Fibroblast of pulmonary artery (primary cell): ENCODE measurements around the gene ERC2.

Source experiments
- DNase-seq: peaks from one replicate; pipeline ENCODE4 v3.0.0-alpha.2; 2010; ENCODE audit warnings: low read depth
- H3K4me3 ChIP-seq: replicated peaks from 2 replicates; pipeline ENCODE4 v1.5.1; 2011; ENCODE audit warnings: low read depth, mild to moderate bottlenecking, control low read depth, low read length, moderate library complexity
- TF ChIP-seq, protein P1 (sequence below): IDR thresholded peaks from 2 replicates; pipeline ENCODE4 v1.5.1; 2011; ENCODE audit warnings: mild to moderate bottlenecking, control low read depth, low read length, inconsistent platforms; ENCODE audit errors: missing control alignments

Gene ERC2

DNA sequence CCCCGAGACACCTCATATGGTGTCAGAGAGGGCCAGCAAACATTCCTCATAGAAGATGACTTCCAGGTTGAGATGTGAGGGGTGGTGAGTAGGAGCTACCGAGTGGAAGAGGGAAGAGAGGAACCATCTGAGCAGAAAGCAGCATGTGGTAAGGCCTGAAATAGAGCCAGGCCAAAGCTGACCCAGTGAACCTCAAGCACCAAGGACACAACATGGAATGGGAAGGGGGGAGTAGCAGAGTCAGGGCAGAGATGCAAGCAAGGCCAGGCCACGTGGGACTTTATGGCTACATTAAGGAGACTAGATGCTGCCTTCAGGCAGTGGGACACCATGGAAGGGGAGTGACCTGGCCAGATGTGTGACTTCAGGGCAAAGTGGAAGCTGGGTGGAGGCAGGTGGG lies 942.8 kb downstream of the ERC2 start:
- H3K4me3 ChIP-seq = no peak overlapping the region
- DNase-seq = no peak
- TF ChIP-seq, protein P1, sequence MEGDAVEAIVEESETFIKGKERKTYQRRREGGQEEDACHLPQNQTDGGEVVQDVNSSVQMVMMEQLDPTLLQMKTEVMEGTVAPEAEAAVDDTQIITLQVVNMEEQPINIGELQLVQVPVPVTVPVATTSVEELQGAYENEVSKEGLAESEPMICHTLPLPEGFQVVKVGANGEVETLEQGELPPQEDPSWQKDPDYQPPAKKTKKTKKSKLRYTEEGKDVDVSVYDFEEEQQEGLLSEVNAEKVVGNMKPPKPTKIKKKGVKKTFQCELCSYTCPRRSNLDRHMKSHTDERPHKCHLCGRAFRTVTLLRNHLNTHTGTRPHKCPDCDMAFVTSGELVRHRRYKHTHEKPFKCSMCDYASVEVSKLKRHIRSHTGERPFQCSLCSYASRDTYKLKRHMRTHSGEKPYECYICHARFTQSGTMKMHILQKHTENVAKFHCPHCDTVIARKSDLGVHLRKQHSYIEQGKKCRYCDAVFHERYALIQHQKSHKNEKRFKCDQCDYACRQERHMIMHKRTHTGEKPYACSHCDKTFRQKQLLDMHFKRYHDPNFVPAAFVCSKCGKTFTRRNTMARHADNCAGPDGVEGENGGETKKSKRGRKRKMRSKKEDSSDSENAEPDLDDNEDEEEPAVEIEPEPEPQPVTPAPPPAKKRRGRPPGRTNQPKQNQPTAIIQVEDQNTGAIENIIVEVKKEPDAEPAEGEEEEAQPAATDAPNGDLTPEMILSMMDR = no peak

DNA sequence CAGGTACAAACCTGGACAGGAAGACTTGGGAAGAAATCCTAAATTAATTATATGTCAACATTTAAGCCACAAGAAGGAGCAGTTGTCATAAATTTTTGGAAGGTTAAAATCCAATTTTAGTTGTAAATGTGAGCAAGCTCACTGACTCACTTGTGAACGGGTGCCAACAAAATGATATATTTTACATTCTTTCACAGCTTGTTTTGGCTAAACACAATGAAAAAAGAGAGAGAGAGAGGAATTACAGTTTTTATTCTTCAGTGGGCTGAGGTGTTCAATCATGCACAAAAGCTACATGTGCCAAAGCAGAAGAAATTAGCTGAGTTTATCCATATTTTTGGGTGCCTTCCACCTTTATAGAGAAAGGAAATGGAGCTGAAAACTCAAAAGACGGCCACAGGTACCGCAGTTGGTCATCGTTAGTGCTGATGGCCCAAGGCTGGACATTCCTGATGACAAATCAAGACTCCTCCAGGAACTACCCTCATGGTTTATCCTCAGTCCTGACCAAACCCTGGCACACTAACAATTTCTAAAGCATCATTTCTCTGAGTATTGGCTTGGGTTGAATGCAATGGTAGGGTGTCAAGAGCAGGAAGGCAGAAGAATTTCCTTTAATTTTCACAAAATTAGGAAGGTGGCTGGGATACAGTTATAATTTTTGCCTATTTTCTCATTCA lies 943.6 kb downstream of the ERC2 start:
- TF ChIP-seq, protein P1 = no peak
- peak; percentile 46 for DNase-seq
- no peak overlapping the region for H3K4me3 ChIP-seq

DNA sequence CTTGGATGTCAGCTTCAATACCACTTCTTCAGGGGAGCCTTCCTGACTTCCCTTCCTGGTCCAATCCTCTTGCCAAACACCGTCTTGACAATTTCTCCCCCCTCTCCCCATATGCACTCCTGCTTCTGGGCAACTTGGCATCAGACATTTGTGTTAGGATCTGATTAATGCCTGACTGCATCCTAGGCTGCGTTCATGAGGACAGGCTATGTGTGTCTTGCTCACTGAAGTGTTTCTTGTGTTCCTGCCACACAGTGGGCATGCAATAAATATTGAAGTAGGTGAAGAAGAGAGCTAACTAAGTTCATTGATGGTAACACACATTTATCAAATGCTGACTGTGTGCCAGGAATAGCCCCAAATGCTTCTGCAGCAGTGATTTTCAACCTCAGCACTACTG lies 944.8 kb downstream of the ERC2 start:
- TF ChIP-seq, protein P1 = no peak
- H3K4me3 ChIP-seq = no peak overlapping the region
- no peak for DNase-seq

- TF ChIP-seq, protein P1 = no peak
- H3K4me3 ChIP-seq = no peak overlapping the region
- no peak for DNase-seq
Observed at GRCh38 chr3:55521738-55522421, 946.4 kb downstream of the ERC2 start.

DNA sequence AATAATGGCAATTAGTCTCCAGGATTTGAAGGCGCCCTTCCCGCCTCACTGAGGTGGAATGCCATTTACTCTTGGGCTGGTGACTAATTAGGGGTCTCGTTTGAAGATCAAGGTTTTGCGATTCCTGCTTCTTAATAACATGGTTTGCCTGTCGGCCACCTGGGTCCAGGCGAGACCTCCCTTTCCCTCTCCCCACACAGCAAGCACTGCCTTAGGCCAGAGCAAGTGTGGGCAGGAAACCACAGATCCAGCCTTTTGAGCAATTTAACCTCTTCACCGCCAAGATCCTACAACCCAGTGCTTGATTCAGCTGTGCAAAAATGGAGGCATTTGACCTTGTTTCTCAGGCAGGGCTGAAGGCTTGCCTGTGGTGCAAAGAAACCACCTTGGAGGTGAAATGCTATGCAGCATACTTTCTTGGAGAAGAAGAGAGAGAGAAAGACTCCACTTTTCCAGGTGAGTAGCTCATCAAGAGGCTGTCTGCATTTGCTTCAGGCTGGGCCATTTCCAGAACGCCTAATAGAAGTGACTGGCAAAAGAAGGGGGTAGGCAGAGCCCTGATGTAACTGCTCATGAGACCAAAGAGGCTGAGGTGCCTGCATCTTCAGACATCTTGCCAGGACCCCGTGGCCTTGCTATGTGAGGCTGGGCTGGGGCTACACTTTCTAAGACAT lies 947.1 kb downstream of the ERC2 start:
- DNase-seq = no peak

DNA sequence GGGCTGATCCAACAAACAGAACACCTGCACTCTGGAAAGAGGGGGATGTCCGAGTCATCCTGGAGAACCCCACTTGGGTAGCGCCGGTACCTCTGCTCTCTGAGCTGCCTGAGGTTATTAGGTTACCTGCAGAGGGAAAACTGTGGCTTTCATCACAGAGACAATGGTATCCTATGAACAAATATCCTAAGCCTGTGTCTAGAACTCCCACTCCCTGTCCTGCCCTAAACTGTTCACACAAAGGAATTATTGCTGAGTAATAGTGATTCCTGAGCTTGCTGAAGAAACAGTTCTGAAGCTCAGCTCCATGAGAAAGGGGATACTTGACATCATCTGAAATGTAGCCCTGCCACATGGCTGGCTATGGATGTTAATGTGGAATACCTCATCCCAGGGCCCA lies 949.2 kb downstream of the ERC2 start:
- no peak overlapping the region for H3K4me3 ChIP-seq
- TF ChIP-seq, protein P1 = no peak
- DNase-seq = peak; percentile 25

More for the DNA sequence above, 947.1 kb downstream of the ERC2 start:
- TF ChIP-seq, protein P1 = no peak
- H3K4me3 ChIP-seq = no peak overlapping the region
